HL-60 (cell line): ENCODE results near the gene ACAD9.

Experiments
- CTCF ChIP-seq: IDR thresholded peaks from one replicate; pipeline ENCODE4 v1.5.1; 2011; ENCODE audit warnings: low read length, control low read depth, inconsistent platforms; ENCODE audit not compliant: insufficient read depth
- GABPA ChIP-seq: IDR thresholded peaks from 2 replicates; pipeline ENCODE4 v1.6.1; 2012; ENCODE audit warnings: low read depth
- POLR2AphosphoS5 ChIP-seq: IDR thresholded peaks from 2 replicates; pipeline ENCODE4 v1.6.1; 2012; ENCODE audit warnings: low read depth
- SPI1 ChIP-seq: IDR thresholded peaks from 2 replicates; pipeline ENCODE4 v1.6.1; 2012; ENCODE audit warnings: low read depth, mild to moderate bottlenecking, borderline replicate concordance
- TF ChIP-seq, protein P1 (sequence below): IDR thresholded peaks from 2 replicates; pipeline ENCODE4 v1.6.1; 2012; ENCODE audit warnings: low read depth; ENCODE audit not compliant: insufficient replicate concordance

DNA sequence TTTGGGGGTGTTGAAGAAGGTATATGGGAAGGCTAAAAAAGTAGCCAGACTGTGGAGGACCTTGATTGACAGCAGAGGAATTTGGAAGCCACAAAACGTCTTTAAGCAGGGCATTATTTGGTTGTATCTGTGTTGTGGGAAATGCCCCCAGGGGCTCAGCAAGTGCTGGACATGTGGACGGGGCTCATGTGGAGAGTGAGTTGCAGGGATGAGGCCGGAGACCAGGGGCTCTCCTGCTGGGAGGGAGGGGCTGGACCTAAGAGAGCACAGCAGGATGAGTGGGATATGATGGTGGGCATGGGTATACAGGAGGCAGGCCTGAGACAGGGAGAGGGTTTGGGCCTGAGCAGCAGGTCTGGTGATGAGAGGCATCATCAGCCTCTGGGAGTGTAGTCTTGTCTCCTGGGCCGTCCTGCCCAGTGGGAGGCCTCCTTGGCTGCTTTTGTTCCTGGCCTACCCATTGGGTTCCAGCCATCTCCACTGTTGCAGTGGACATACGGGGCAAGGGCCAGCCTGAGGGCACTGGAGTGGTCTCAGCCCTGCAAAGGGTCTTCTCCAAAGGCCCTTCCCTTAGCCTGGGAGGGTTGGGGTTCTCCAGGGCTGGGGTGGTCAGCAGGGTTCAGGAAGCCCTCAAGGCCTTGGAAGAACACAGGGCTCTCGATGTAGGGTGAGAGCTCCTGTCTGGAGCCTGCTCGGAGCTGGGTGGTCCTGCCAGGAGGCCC lies 27.5 kb downstream of the ACAD9 start:
- TF ChIP-seq CTCF (no peak), POLR2AphosphoS5 (no peak), GABPA (no peak), SPI1 (no peak)
- TF ChIP-seq, protein P1, sequence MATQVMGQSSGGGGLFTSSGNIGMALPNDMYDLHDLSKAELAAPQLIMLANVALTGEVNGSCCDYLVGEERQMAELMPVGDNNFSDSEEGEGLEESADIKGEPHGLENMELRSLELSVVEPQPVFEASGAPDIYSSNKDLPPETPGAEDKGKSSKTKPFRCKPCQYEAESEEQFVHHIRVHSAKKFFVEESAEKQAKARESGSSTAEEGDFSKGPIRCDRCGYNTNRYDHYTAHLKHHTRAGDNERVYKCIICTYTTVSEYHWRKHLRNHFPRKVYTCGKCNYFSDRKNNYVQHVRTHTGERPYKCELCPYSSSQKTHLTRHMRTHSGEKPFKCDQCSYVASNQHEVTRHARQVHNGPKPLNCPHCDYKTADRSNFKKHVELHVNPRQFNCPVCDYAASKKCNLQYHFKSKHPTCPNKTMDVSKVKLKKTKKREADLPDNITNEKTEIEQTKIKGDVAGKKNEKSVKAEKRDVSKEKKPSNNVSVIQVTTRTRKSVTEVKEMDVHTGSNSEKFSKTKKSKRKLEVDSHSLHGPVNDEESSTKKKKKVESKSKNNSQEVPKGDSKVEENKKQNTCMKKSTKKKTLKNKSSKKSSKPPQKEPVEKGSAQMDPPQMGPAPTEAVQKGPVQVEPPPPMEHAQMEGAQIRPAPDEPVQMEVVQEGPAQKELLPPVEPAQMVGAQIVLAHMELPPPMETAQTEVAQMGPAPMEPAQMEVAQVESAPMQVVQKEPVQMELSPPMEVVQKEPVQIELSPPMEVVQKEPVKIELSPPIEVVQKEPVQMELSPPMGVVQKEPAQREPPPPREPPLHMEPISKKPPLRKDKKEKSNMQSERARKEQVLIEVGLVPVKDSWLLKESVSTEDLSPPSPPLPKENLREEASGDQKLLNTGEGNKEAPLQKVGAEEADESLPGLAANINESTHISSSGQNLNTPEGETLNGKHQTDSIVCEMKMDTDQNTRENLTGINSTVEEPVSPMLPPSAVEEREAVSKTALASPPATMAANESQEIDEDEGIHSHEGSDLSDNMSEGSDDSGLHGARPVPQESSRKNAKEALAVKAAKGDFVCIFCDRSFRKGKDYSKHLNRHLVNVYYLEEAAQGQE, result no peak
